ENCODE results near the gene ACOT8.

The ACOT8 gene

DNA sequence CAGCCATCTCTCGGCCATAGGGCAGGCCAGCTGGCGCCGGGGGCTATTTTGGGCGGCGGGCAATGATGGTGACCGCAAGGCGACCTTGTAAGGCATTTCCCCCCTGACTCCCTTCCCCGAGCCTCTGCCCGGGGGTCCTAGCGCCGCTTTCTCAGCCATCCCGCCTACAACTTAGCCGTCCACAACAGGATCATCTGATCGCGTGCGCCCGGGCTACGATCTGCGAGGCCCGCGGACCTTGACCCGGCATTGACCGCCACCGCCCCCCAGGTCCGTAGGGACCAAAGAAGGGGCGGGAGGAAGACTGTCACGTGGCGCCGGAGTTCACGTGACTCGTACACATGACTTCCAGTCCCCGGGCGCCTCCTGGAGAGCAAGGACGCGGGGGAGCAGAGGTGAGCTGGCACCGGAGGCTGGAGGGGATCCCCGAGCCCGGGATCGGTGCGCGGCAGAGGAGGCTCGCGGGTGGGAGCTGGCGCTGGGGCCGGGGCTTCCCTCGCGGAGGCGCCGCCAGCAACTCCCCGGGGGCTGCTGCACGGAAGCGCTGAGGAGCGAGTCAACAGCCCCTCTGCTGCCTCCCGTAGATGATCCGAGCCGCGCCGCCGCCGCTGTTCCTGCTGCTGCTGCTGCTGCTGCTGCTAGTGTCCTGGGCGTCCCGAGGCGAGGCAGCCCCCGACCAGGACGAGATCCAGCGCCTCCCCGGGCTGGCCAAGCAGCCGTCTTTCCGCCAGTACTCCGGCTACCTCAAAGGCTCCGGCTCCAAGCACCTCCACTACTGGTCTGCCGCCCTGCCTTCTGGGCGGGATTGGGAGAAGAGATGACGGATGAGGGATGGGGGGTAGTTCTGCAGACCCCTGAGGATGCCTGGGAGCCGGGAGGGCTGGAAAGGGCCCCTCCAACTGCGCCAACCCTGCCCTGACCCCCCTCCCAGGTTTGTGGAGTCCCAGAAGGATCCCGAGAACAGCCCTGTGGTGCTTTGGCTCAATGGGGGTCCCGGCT lies 34.1 kb upstream of the ACOT8 start, which contains the start of the genes CTSA and NEURL2:
Gene CTSA (plus strand): TSS at position 351 of the 999 bp plus-strand sequence. CDS start 234 bp downstream, at position 585.
Gene NEURL2 (minus strand): TSS at position 224 of the 999 bp plus-strand sequence. CDS start 217 bp downstream, at position 7.
- no peak for TF ChIP-seq EZH2phosphoT487 (IDR thresholded peaks at IDR 0.05; ENCODE audit: low read depth)
- TF ChIP-seq, protein P1, sequence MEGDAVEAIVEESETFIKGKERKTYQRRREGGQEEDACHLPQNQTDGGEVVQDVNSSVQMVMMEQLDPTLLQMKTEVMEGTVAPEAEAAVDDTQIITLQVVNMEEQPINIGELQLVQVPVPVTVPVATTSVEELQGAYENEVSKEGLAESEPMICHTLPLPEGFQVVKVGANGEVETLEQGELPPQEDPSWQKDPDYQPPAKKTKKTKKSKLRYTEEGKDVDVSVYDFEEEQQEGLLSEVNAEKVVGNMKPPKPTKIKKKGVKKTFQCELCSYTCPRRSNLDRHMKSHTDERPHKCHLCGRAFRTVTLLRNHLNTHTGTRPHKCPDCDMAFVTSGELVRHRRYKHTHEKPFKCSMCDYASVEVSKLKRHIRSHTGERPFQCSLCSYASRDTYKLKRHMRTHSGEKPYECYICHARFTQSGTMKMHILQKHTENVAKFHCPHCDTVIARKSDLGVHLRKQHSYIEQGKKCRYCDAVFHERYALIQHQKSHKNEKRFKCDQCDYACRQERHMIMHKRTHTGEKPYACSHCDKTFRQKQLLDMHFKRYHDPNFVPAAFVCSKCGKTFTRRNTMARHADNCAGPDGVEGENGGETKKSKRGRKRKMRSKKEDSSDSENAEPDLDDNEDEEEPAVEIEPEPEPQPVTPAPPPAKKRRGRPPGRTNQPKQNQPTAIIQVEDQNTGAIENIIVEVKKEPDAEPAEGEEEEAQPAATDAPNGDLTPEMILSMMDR (IDR thresholded peaks at IDR 0.05; ENCODE audit: low read depth, low read length) = no peak
- peaks cover 6% of the 10 kb centered on the region for H3K36me3 ChIP-seq (replicated peaks; ENCODE audit: low read depth, low read length)
- H3K4me3 ChIP-seq (ENCODE audit: low read length) = peak within 1 kb of the TSS; percentile 84
- no peaks in the 10 kb centered on the region for H4K20me1 ChIP-seq (ENCODE audit: insufficient read depth, low read length)
- no peaks in the 10 kb centered on the region for H3K9me3 ChIP-seq (ENCODE audit: insufficient read depth, low read length)
- H3K79me2 ChIP-seq (ENCODE audit: low read length) = no peaks in the 10 kb centered on the region
- H3K27me3 ChIP-seq (ENCODE audit: low read depth, low read length) = no peaks in the 10 kb centered on the region
- peaks cover 11% of the 10 kb centered on the region for H3K4me1 ChIP-seq (ENCODE audit: low read length)
- H2AFZ ChIP-seq (ENCODE audit: low read depth, low read length) = peak within 1 kb of the TSS; percentile 86
- peak within 1 kb of the TSS; percentile 89 for H3K4me2 ChIP-seq (ENCODE audit: low read length)
- H3K27ac ChIP-seq (ENCODE audit: low read length) = no peak within 1 kb of the TSS
- peak within 1 kb of the TSS; percentile 64 for H3K9ac ChIP-seq (ENCODE audit: low read length)

DNA sequence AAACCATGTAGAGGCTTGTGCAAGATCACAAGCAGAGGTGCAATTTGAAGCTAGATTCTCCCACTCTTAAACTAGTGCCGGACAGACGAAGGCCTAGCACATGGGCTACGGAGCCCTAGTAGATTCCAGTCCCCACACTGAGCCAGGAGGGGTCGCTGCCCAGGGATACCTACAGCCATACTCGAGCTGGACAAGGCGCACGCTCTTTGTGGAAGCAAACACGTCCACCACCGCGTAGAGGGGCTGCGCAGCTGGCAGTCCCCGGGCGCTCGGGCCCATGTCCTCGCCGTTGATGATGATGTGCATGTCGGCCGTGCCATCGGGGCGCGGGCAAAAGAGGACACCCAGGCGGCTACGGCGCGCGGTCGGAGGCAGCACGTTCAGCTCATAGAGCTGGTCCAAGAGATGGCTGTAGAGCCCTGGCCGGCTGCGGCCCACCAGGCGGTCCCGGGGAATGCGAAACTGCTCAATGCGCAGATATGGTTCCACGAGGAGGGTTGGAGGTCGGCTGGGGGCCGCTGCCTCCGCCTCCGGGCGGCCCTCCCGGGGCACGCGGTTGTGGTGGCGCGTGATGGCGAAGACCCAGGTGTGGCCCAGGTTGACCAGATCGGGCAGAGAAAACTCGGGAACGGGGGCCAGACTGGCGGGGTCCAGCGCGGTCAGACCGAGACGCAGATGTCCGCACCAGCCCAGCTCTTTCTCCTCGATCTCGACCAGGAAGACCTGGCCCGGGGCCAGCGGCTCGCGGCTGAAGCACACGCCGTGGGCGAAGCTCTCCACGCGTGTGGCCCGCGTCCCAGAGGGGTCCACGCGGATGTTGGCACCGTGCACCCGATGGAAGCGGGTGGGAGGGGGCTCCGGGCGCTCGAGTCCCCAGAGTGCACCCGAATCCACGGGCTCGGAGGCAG lies 33.1 kb upstream of the ACOT8 start:
- no peak for TF ChIP-seq EZH2phosphoT487 (IDR thresholded peaks at IDR 0.05; ENCODE audit: low read depth)
- TF ChIP-seq, protein P1 (IDR thresholded peaks at IDR 0.05; ENCODE audit: low read depth, low read length) = no peak
- Histone ChIP-seq H3K4me2 (ENCODE audit: low read length) (peak overlapping the region; percentile 89), H3K27me3 (ENCODE audit: low read depth, low read length) (no peaks in the 10 kb centered on the region), H4K20me1 (ENCODE audit: insufficient read depth, low read length) (no peaks in the 10 kb centered on the region), H3K9ac (ENCODE audit: low read length) (peak overlapping the region; percentile 64), H2AFZ (ENCODE audit: low read depth, low read length) (peak overlapping the region; percentile 86), H3K4me3 (ENCODE audit: low read length) (peak overlapping the region; percentile 84), H3K36me3 (replicated peaks; ENCODE audit: low read depth, low read length) (peaks cover 7% of the 10 kb centered on the region), H3K9me3 (ENCODE audit: insufficient read depth, low read length) (no peaks in the 10 kb centered on the region), H3K4me1 (ENCODE audit: low read length) (peaks cover 11% of the 10 kb centered on the region), H3K79me2 (ENCODE audit: low read length) (no peaks in the 10 kb centered on the region), H3K27ac (ENCODE audit: low read length) (no peak overlapping the region)

DNA sequence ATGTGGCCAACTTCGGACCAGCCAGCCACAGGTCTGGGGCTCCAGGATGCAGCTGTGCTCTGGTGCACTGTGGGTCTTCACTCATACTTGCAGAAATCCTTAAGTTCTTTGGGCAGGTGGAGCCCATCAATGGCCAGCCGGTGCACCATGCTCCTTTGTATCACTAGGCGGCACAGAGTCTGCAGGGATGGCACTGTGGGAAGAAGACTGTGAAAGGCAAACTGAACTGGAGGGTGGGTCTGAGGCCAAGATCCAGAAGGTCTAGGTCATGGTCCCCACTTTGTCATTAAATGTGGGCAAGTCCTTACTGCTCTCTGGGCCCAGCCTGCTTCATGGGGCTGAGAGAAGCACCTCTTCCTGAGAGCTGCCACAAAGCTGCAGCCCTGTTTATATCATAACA lies 31.5 kb upstream of the ACOT8 start:
- no peak overlapping the region for H2AFZ ChIP-seq (ENCODE audit: low read depth, low read length)
- no peaks in the 10 kb centered on the region for H3K79me2 ChIP-seq (ENCODE audit: low read length)
- no peaks in the 10 kb centered on the region for H4K20me1 ChIP-seq (ENCODE audit: insufficient read depth, low read length)
- H3K27me3 ChIP-seq (ENCODE audit: low read depth, low read length) = no peaks in the 10 kb centered on the region
- H3K27ac ChIP-seq (ENCODE audit: low read length) = no peak overlapping the region
- no peak overlapping the region for H3K4me2 ChIP-seq (ENCODE audit: low read length)
- peaks cover 12% of the 10 kb centered on the region for H3K36me3 ChIP-seq (replicated peaks; ENCODE audit: low read depth, low read length)
- peaks cover 19% of the 10 kb centered on the region for H3K4me1 ChIP-seq (ENCODE audit: low read length)
- no peak overlapping the region for H3K4me3 ChIP-seq (ENCODE audit: low read length)
- no peak overlapping the region for H3K9ac ChIP-seq (ENCODE audit: low read length)
- no peaks in the 10 kb centered on the region for H3K9me3 ChIP-seq (ENCODE audit: insufficient read depth, low read length)
- TF ChIP-seq, protein P1 (IDR thresholded peaks at IDR 0.05; ENCODE audit: low read depth, low read length) = no peak
- no peak for TF ChIP-seq EZH2phosphoT487 (IDR thresholded peaks at IDR 0.05; ENCODE audit: low read depth)
